Coronary artery (tissue), 2 donors: ENCODE results near the gene VWA2.

ENCODE experiments used
- DNase-seq: peaks from one replicate; pipeline ENCODE4 v3.0.0-alpha.2; 2017; ENCODE audit warnings: low spot score
- H3K27ac ChIP-seq, 2 donors: fragments of 200-600 bp; sonication (generic); one replicate each; pipeline ENCODE4 v1.5.1; 2016 to 2019
- H3K4me3 ChIP-seq: fragments of 200-600 bp; sonication (generic); 2 replicates; pipeline ENCODE4 v1.5.1; 2016; ENCODE audit warnings: mild to moderate bottlenecking, moderate library complexity
- CTCF ChIP-seq: fragments of 200-600 bp; sonication (generic); IDR thresholded peaks from one replicate; pipeline ENCODE4 v1.5.1; 2019; ENCODE audit warnings: antibody characterized with exemption

VWA2 gene

GRCh38 chr10:114301951-114302710 is 63.1 kb downstream of the VWA2 start:
- H3K27ac ChIP-seq: peak overlapping the region in 1 of 2 donors; percentile 62
- no peak for TF ChIP-seq CTCF
- peak; percentile 75 for DNase-seq
- H3K4me3 ChIP-seq: no peak overlapping the region

- DNase-seq: no peak
- no peak for TF ChIP-seq CTCF
- Histone ChIP-seq H3K4me3 (peak overlapping the region; percentile 66), H3K27ac (peak overlapping the region; percentile 51 to 76)
Measured at GRCh38 chr10:114303556-114303955, 64.5 kb downstream of the VWA2 start.

- H3K4me3 ChIP-seq: peak overlapping the region; percentile 66
- peak overlapping the region; percentile 51 to 76 for H3K27ac ChIP-seq
- peak; percentile 89 for DNase-seq
- TF ChIP-seq CTCF: peak; percentile 69
Measured at GRCh38 chr10:114304017-114304570, 65.0 kb downstream of the VWA2 start.

- DNase-seq: peak; percentile 77
- Histone ChIP-seq H3K4me3 (peak overlapping the region; percentile 66), H3K27ac (peak overlapping the region; percentile 51 to 76)
Measured at GRCh38 chr10:114304571-114305421, 65.7 kb downstream of the VWA2 start.

GRCh38 chr10:114305521-114305925 is 66.5 kb downstream of the VWA2 start:
- DNase-seq: peak; percentile 70
- no peak overlapping the region for H3K4me3 ChIP-seq
- no peak for TF ChIP-seq CTCF
- no peak overlapping the region for H3K27ac ChIP-seq

More at GRCh38 chr10:114304571-114305421, 65.7 kb downstream of the VWA2 start:
- TF ChIP-seq CTCF: peak; percentile 27

- Histone ChIP-seq H3K27ac (peak overlapping the region in 1 of 2 donors; percentile 26), H3K4me3 (no peak overlapping the region)
- peak; percentile 72 for DNase-seq
- no peak for TF ChIP-seq CTCF
Measured at GRCh38 chr10:114306116-114306973, 67.3 kb downstream of the VWA2 start.
